Mesendoderm (in vitro differentiated cells): Measurements from ENCODE around the gene EME2.
"Not testable (repeated sequence)": the region's sequence is repeated elsewhere in the genome, so short reads cannot be mapped to it uniquely, and the experiment has no call there.

Source experiments
- DNase-seq: peaks from one replicate; pipeline ENCODE4 v3.0.0; 2013
- H2AK5ac ChIP-seq: 2 replicates; pipeline ENCODE4 v1.6.1; 2013; ENCODE audit warnings: low read length, inconsistent platforms
- H2BK120ac ChIP-seq: 2 replicates; pipeline ENCODE4 v1.6.1; 2013; ENCODE audit warnings: low read depth, mild to moderate bottlenecking, low read length, moderate library complexity, mixed read lengths
- H2BK15ac ChIP-seq: replicated peaks from 2 replicates; pipeline ENCODE4 v1.6.1; 2013; ENCODE audit warnings: low read depth, mild to moderate bottlenecking, moderate library complexity
- H2BK5ac ChIP-seq: 2 replicates; pipeline ENCODE4 v1.6.1; 2013; ENCODE audit warnings: low read length, inconsistent platforms
- H3K18ac ChIP-seq: 2 replicates; pipeline ENCODE4 v1.6.1; 2013; ENCODE audit warnings: mild to moderate bottlenecking, low read length, mixed read lengths
- H3K23ac ChIP-seq: one replicate; pipeline ENCODE4 v1.6.1; 2013; ENCODE audit warnings: low read length
- H3K27ac ChIP-seq: 2 replicates; pipeline ENCODE4 v1.5.1; 2013; ENCODE audit warnings: low read depth, mild to moderate bottlenecking, inconsistent platforms, low read length, moderate library complexity
- H3K27me3 ChIP-seq: 2 replicates; pipeline ENCODE4 v1.6.1; 2013; ENCODE audit warnings: low read length, control low read depth, mild to moderate bottlenecking, inconsistent platforms; ENCODE audit not compliant: insufficient read depth, poor library complexity
- H3K36me3 ChIP-seq: 2 replicates; pipeline ENCODE4 v1.6.1; 2013; ENCODE audit warnings: low read length, inconsistent platforms; ENCODE audit not compliant: control insufficient read depth, insufficient read depth
- H3K4ac ChIP-seq: one replicate; pipeline ENCODE4 v1.6.1; 2013; ENCODE audit warnings: low read depth, mild to moderate bottlenecking, low read length, moderate library complexity
- H3K4me1 ChIP-seq: 2 replicates; pipeline ENCODE4 v1.6.1; 2013; ENCODE audit warnings: low read depth, low read length, inconsistent platforms; ENCODE audit not compliant: control insufficient read depth
- H3K4me2 ChIP-seq: 2 replicates; pipeline ENCODE4 v1.6.1; 2013; ENCODE audit warnings: low read length
- H3K4me3 ChIP-seq: 2 replicates; pipeline ENCODE4 v1.5.1; 2013; ENCODE audit warnings: mild to moderate bottlenecking, low read length
- H3K56ac ChIP-seq: one replicate; pipeline ENCODE4 v1.6.1; 2013; ENCODE audit warnings: low read length
- H3K79me1 ChIP-seq: 2 replicates; pipeline ENCODE4 v1.6.1; 2013; ENCODE audit warnings: low read length, inconsistent platforms
- H3K79me2 ChIP-seq: 2 replicates; pipeline ENCODE4 v1.6.1; 2013; ENCODE audit warnings: mild to moderate bottlenecking, low read length; ENCODE audit not compliant: control insufficient read depth, insufficient read depth
- H3K9ac ChIP-seq: 2 replicates; pipeline ENCODE4 v1.6.1; 2013; ENCODE audit warnings: low read length, inconsistent platforms
- H4K5ac ChIP-seq: one replicate; pipeline ENCODE4 v1.6.1; 2013; ENCODE audit warnings: low read length
- H4K8ac ChIP-seq: one replicate; pipeline ENCODE4 v1.6.1; 2013; ENCODE audit warnings: low read depth, mild to moderate bottlenecking, control low read depth, low read length, moderate library complexity
- WGBS: extraction: QIAGEN DNeasy Blood & Tissue Kit; methylation state at CpG from one replicate; pipeline ENCODE4 v1.1.7; 2013; ENCODE audit warnings: low lambda C conversion rate, missing lambda C conversion rate; ENCODE audit not compliant: insufficient coverage; ENCODE audit errors: extremely low coverage; 5-methylcytosine and 5-hydroxymethylcytosine counted together

EME2 gene

GRCh38 chr16:1729026-1729425 lies 43.6 kb upstream of the EME2 start:
- Histone ChIP-seq H3K27me3 (no peaks in the 10 kb centered on the region), H3K4me3 (no peak overlapping the region), H3K4ac (no peak overlapping the region), H3K18ac (no peak overlapping the region), H3K23ac (no peak overlapping the region), H3K36me3 (peaks cover 2% of the 10 kb centered on the region), H2BK15ac (no peak overlapping the region), H3K79me1 (no peaks in the 10 kb centered on the region), H2BK120ac (no peak overlapping the region), H3K4me2 (no peak overlapping the region), H3K9ac (no peak overlapping the region), H3K27ac (no peak overlapping the region), H2BK5ac (no peak overlapping the region), H2AK5ac (no peak overlapping the region), H3K79me2 (no peaks in the 10 kb centered on the region), H4K5ac (no peak overlapping the region), H3K4me1 (no peaks in the 10 kb centered on the region), H4K8ac (no peak overlapping the region), H3K56ac (no peak overlapping the region)
- no peak for DNase-seq
- no CpG with 5 or more reads among the region's 18 CpGs for WGBS

DNA sequence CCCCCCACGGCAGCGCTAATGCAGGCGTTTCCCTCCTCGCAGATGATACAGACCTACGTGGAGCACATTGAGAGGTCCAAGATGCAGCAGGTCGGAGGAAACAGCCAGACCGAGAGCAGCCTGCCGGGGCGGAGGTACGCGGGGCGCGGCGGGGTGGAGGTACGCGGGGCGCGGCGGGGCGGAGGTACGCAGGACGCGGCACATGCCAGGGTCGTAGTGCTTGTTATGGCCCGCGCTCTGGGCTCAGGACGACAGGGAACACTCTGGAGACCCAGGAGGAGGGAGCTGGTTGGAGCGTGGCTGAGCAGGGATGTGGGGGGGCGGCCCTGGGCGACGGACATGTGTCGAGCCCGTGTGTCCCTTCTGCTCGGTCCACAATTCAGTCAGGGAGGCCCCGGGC lies 43.2 kb upstream of the EME2 start:
- H2BK5ac ChIP-seq: no peak overlapping the region
- H2BK120ac ChIP-seq: no peak overlapping the region
- no peak overlapping the region for H4K5ac ChIP-seq
- whole genome bisulfite sequencing: no CpG with 5 or more reads among the region's 35 CpGs
- H3K56ac ChIP-seq: no peak overlapping the region
- DNase-seq: no peak
- no peak overlapping the region for H4K8ac ChIP-seq
- no peak overlapping the region for H3K18ac ChIP-seq
- no peaks in the 10 kb centered on the region for H3K79me2 ChIP-seq
- H3K4ac ChIP-seq: no peak overlapping the region
- H3K27ac ChIP-seq: no peak overlapping the region
- no peaks in the 10 kb centered on the region for H3K79me1 ChIP-seq
- no peak overlapping the region for H2BK15ac ChIP-seq
- no peak overlapping the region for H3K4me2 ChIP-seq
- H3K36me3 ChIP-seq: peaks cover 2% of the 10 kb centered on the region
- H3K9ac ChIP-seq: no peak overlapping the region
- no peaks in the 10 kb centered on the region for H3K4me1 ChIP-seq
- H3K23ac ChIP-seq: no peak overlapping the region
- H3K27me3 ChIP-seq: no peaks in the 10 kb centered on the region
- H2AK5ac ChIP-seq: no peak overlapping the region
- H3K4me3 ChIP-seq: no peak overlapping the region

DNA sequence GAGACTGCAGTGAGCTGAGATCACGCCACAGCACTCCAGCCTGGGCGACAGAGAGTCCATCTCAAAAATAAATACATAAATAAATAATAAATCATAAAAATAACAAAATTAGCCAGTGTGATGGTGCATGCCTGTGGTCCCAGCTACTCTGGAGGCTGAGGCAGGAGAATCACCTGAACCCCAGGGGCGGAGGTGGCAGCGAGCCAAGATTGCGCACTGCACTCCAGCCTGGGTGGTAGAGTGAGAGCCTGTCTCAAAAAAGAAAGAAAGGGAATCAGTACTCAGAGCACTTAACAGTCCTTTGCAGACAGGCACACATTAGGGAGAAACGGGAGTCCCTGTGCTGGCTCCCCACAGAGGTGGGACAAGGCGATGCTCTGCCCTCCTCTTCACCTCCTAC lies 41.5 kb upstream of the EME2 start:
- H3K4me2 ChIP-seq: no peak overlapping the region
- H3K79me1 ChIP-seq: no peaks in the 10 kb centered on the region
- H3K56ac ChIP-seq: no peak overlapping the region
- H3K4me1 ChIP-seq: no peaks in the 10 kb centered on the region
- no peak overlapping the region for H2AK5ac ChIP-seq
- DNase-seq: no peak
- H3K18ac ChIP-seq: no peak overlapping the region
- H2BK15ac ChIP-seq: no peak overlapping the region
- no peaks in the 10 kb centered on the region for H3K27me3 ChIP-seq
- no peak overlapping the region for H4K8ac ChIP-seq
- H3K27ac ChIP-seq: no peak overlapping the region
- H3K36me3 ChIP-seq: peaks cover 1% of the 10 kb centered on the region
- H2BK5ac ChIP-seq: no peak overlapping the region
- no CpG with 5 or more reads among the region's 7 CpGs for WGBS
- no peak overlapping the region for H3K4ac ChIP-seq
- H4K5ac ChIP-seq: no peak overlapping the region
- H2BK120ac ChIP-seq: no peak overlapping the region
- H3K4me3 ChIP-seq: no peak overlapping the region
- no peak overlapping the region for H3K9ac ChIP-seq
- H3K23ac ChIP-seq: no peak overlapping the region
- no peaks in the 10 kb centered on the region for H3K79me2 ChIP-seq

- no peak overlapping the region for H2BK120ac ChIP-seq
- H3K56ac ChIP-seq: no peak overlapping the region
- H3K27ac ChIP-seq: no peak overlapping the region
- no peak overlapping the region for H3K23ac ChIP-seq
- no peak overlapping the region for H4K8ac ChIP-seq
- H3K4ac ChIP-seq: no peak overlapping the region
- H3K4me1 ChIP-seq: no peaks in the 10 kb centered on the region
- H3K4me2 ChIP-seq: no peak overlapping the region
- H3K4me3 ChIP-seq: no peak overlapping the region
- no peak overlapping the region for H2BK15ac ChIP-seq
- no peaks in the 10 kb centered on the region for H3K79me2 ChIP-seq
- no CpG with 5 or more reads among the region's 7 CpGs for WGBS
- H2BK5ac ChIP-seq: no peak overlapping the region
- H3K9ac ChIP-seq: no peak overlapping the region
- H4K5ac ChIP-seq: no peak overlapping the region
- H3K27me3 ChIP-seq: no peaks in the 10 kb centered on the region
- no peak overlapping the region for H2AK5ac ChIP-seq
- no peaks in the 10 kb centered on the region for H3K36me3 ChIP-seq
- no peak for DNase-seq
- no peak overlapping the region for H3K18ac ChIP-seq
- no peaks in the 10 kb centered on the region for H3K79me1 ChIP-seq
Observed at GRCh38 chr16:1731603-1732002, 41.0 kb upstream of the EME2 start.

GRCh38 chr16:1732071-1732470 lies 40.5 kb upstream of the EME2 start:
- no peaks in the 10 kb centered on the region for H3K4me1 ChIP-seq
- H2BK15ac ChIP-seq: no peak overlapping the region
- no peak overlapping the region for H4K8ac ChIP-seq
- no peak for DNase-seq
- H4K5ac ChIP-seq: no peak overlapping the region
- H2BK5ac ChIP-seq: no peak overlapping the region
- no peak overlapping the region for H3K4ac ChIP-seq
- H2AK5ac ChIP-seq: no peak overlapping the region
- no peaks in the 10 kb centered on the region for H3K79me2 ChIP-seq
- H3K27ac ChIP-seq: no peak overlapping the region
- H3K27me3 ChIP-seq: no peaks in the 10 kb centered on the region
- H3K18ac ChIP-seq: no peak overlapping the region
- no peak overlapping the region for H3K4me3 ChIP-seq
- WGBS: no CpG with 5 or more reads among the region's 14 CpGs
- H2BK120ac ChIP-seq: no peak overlapping the region
- H3K79me1 ChIP-seq: no peaks in the 10 kb centered on the region
- no peak overlapping the region for H3K9ac ChIP-seq
- H3K4me2 ChIP-seq: no peak overlapping the region
- no peaks in the 10 kb centered on the region for H3K36me3 ChIP-seq
- no peak overlapping the region for H3K23ac ChIP-seq
- H3K56ac ChIP-seq: no peak overlapping the region

GRCh38 chr16:1732551-1732987 lies 40.0 kb upstream of the EME2 start:
- H2BK15ac ChIP-seq, H2AK5ac ChIP-seq, DNase-seq, H4K8ac ChIP-seq, H3K4me1 ChIP-seq, H3K56ac ChIP-seq, H3K4ac ChIP-seq, H3K4me2 ChIP-seq, H3K27ac ChIP-seq, H2BK5ac ChIP-seq, H3K79me1 ChIP-seq, H4K5ac ChIP-seq, H3K4me3 ChIP-seq, H3K36me3 ChIP-seq, H3K18ac ChIP-seq, H3K23ac ChIP-seq, H2BK120ac ChIP-seq, H3K9ac ChIP-seq, H3K27me3 ChIP-seq, H3K79me2 ChIP-seq: not testable (repeated sequence)
- no CpG with 5 or more reads among the region's 21 CpGs for WGBS
